OCI-LY1 (cell line): ENCODE measurements around the gene PCSK6.

Experiments
- H2AFZ ChIP-seq: fragments of 200-600 bp; sonication (generic), shearing (Covaris generic); 2 replicates; pipeline ENCODE4 v1.6.0; 2014; ENCODE audit warnings: antibody characterized with exemption, mild to moderate bottlenecking, low read length
- H3F3A ChIP-seq: fragments of 200-600 bp; sonication (generic), shearing (Covaris generic); 2 replicates; pipeline ENCODE4 v1.6.0; 2014; ENCODE audit warnings: mild to moderate bottlenecking, antibody characterized with exemption, low read length, moderate library complexity; ENCODE audit not compliant: insufficient read depth
- H3K27ac ChIP-seq: fragments of 200-600 bp; sonication (generic); 2 replicates; pipeline ENCODE4 v1.5.1; 2014; ENCODE audit warnings: low read length, mixed run types, mild to moderate bottlenecking, low read depth; ENCODE audit not compliant: poor library complexity, severe bottlenecking
- H3K27me3 ChIP-seq: fragments of 200-600 bp; sonication (generic); 2 replicates; pipeline ENCODE4 v1.6.0; 2014; ENCODE audit warnings: antibody characterized with exemption, mild to moderate bottlenecking, low read length, moderate library complexity; ENCODE audit not compliant: insufficient read depth
- H3K36me3 ChIP-seq: fragments of 200-600 bp; sonication (generic); 2 replicates; pipeline ENCODE4 v1.6.1; 2014; ENCODE audit warnings: mild to moderate bottlenecking, antibody characterized with exemption, low read length, moderate library complexity, mixed read lengths; ENCODE audit not compliant: insufficient read depth
- H3K4me1 ChIP-seq: fragments of 200-600 bp; sonication (generic); 2 replicates; pipeline ENCODE4 v1.5.1; 2014; ENCODE audit warnings: mild to moderate bottlenecking, low read length, moderate library complexity; ENCODE audit not compliant: insufficient read depth, severe bottlenecking
- H3K4me2 ChIP-seq: fragments of 200-600 bp; sonication (generic), shearing (Covaris generic); 2 replicates; pipeline ENCODE4 v1.6.1; 2014; ENCODE audit warnings: low read length
- H3K4me3 ChIP-seq: fragments of 200-600 bp; sonication (generic); 2 replicates; pipeline ENCODE4 v1.5.1; 2014; ENCODE audit warnings: low read length, low read depth, mild to moderate bottlenecking, mixed read lengths; ENCODE audit not compliant: poor library complexity, severe bottlenecking
- H3K79me2 ChIP-seq: fragments of 200-600 bp; shearing (Covaris generic); 2 replicates; pipeline ENCODE4 v1.6.1; 2016; ENCODE audit warnings: mixed run types, low read length, mixed read lengths; ENCODE audit not compliant: insufficient read depth
- H3K9ac ChIP-seq: fragments of 200-600 bp; sonication (generic), shearing (Covaris generic); 2 replicates; pipeline ENCODE4 v1.6.1; 2014; ENCODE audit warnings: mild to moderate bottlenecking, low read length, mixed read lengths
- H3K9me2 ChIP-seq: fragments of 200-600 bp; sonication (generic), shearing (Covaris generic); 2 replicates; pipeline ENCODE4 v1.6.1; 2014; ENCODE audit warnings: low read depth, mild to moderate bottlenecking, low read length, mixed read lengths
- H3K9me3 ChIP-seq: fragments of 200-600 bp; shearing (Covaris generic); 2 replicates; pipeline ENCODE4 v1.6.1; 2014; ENCODE audit warnings: low read length, mixed read lengths
- H4K20me1 ChIP-seq: fragments of 200-600 bp; sonication (generic), shearing (Covaris generic); 2 replicates; pipeline ENCODE4 v1.6.0; 2016; ENCODE audit warnings: mild to moderate bottlenecking, low read length; ENCODE audit not compliant: insufficient read depth
- EZH2 ChIP-seq: fragments of 200-600 bp; sonication (generic), shearing (Covaris generic); IDR thresholded peaks from 2 replicates; pipeline ENCODE4 v1.8.0; 2017; ENCODE audit warnings: borderline replicate concordance, mixed run types, mild to moderate bottlenecking, antibody characterized with exemption, low read length, moderate library complexity, mixed read lengths
- TF ChIP-seq, protein P1 (sequence below): fragments of 200-600 bp; sonication (generic), shearing (Covaris generic); IDR thresholded peaks from 2 replicates; pipeline ENCODE4 v1.5.1; 2017; ENCODE audit warnings: mild to moderate bottlenecking, antibody characterized with exemption, low read length, moderate library complexity, mixed read lengths

The PCSK6 gene

GRCh38 chr15:101489599-101490407 lies at the start of gene PCSK6:
PCSK6 (minus strand) TSS chr15:101489707; CDS start chr15:101489670, 37 bp downstream.
- no peak within 1 kb of the TSS for H3K4me2 ChIP-seq
- no peak within 1 kb of the TSS for H3K27ac ChIP-seq
- H4K20me1 ChIP-seq: no peaks in the 10 kb centered on the region
- no peak within 1 kb of the TSS for H3K4me3 ChIP-seq
- H3K79me2 ChIP-seq: no peaks in the 10 kb centered on the region
- no peaks in the 10 kb centered on the region for H3K9me2 ChIP-seq
- H3K9ac ChIP-seq: no peak within 1 kb of the TSS
- H3K36me3 ChIP-seq: no peaks in the 10 kb centered on the region
- no peaks in the 10 kb centered on the region for H3K27me3 ChIP-seq
- H2AFZ ChIP-seq: no peak within 1 kb of the TSS
- H3K4me1 ChIP-seq: no peaks in the 10 kb centered on the region
- H3F3A ChIP-seq: no peaks in the 10 kb centered on the region
- TF ChIP-seq EZH2: no peak
- TF ChIP-seq, protein P1, sequence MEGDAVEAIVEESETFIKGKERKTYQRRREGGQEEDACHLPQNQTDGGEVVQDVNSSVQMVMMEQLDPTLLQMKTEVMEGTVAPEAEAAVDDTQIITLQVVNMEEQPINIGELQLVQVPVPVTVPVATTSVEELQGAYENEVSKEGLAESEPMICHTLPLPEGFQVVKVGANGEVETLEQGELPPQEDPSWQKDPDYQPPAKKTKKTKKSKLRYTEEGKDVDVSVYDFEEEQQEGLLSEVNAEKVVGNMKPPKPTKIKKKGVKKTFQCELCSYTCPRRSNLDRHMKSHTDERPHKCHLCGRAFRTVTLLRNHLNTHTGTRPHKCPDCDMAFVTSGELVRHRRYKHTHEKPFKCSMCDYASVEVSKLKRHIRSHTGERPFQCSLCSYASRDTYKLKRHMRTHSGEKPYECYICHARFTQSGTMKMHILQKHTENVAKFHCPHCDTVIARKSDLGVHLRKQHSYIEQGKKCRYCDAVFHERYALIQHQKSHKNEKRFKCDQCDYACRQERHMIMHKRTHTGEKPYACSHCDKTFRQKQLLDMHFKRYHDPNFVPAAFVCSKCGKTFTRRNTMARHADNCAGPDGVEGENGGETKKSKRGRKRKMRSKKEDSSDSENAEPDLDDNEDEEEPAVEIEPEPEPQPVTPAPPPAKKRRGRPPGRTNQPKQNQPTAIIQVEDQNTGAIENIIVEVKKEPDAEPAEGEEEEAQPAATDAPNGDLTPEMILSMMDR: no peak
- H3K9me3 ChIP-seq: no peaks in the 10 kb centered on the region

DNA sequence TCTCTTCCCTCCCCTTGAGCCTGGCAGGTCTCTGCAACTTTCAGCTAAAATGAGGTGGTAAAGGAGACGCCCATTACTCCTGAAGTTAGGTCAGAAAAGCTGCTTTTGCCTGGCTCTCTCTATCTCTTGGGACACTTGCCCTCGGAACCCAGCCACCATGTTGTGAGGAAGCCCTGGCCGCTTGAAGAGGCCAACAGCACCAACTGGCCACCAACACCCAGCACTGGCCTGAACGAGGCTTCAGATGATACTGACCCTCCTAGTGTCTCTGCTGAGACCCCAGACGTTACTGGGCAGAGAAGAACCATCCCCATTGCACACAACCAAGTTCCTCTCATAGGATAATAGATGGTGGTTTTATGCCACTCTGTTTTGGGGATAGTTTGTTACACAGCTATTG lies 49.5 kb upstream of the PCSK6 start:
- Histone ChIP-seq H3K79me2 (no peaks in the 10 kb centered on the region), H3K4me3 (no peak overlapping the region), H3K9me2 (no peaks in the 10 kb centered on the region), H3K4me2 (no peak overlapping the region), H3K27me3 (peaks cover 10% of the 10 kb centered on the region; the same call in 1 of the 2 replicates), H3K9ac (no peak overlapping the region), H3F3A (no peaks in the 10 kb centered on the region), H3K9me3 (no peaks in the 10 kb centered on the region), H3K36me3 (no peaks in the 10 kb centered on the region), H3K4me1 (no peaks in the 10 kb centered on the region), H2AFZ (no peak overlapping the region), H4K20me1 (no peaks in the 10 kb centered on the region), H3K27ac (no peak overlapping the region)
- TF ChIP-seq EZH2: no peak

- no peaks in the 10 kb centered on the region for H3K9me2 ChIP-seq
- H3K27ac ChIP-seq: no peak overlapping the region
- H3K9me3 ChIP-seq: no peaks in the 10 kb centered on the region
- TF ChIP-seq, protein P1: no peak
- TF ChIP-seq EZH2: no peak
- no peak overlapping the region for H3K9ac ChIP-seq
- H3K27me3 ChIP-seq: peaks cover 10% of the 10 kb centered on the region; the same call in 1 of the 2 replicates
- H3K4me3 ChIP-seq: no peak overlapping the region
- no peak overlapping the region for H2AFZ ChIP-seq
- no peaks in the 10 kb centered on the region for H3K4me1 ChIP-seq
- no peaks in the 10 kb centered on the region for H3K79me2 ChIP-seq
- no peak overlapping the region for H3K4me2 ChIP-seq
- no peaks in the 10 kb centered on the region for H3F3A ChIP-seq
- no peaks in the 10 kb centered on the region for H3K36me3 ChIP-seq
- H4K20me1 ChIP-seq: no peaks in the 10 kb centered on the region
Observed at GRCh38 chr15:101538177-101538576, 48.7 kb upstream of the PCSK6 start.
